SK-N-SH (cell line): ENCODE results near the gene APELA. TPM values are rescaled to one million over a fixed set of nuclear protein-coding genes. Genes with fewer than 3 reads are reported as not detected.

Experiments used
- CTCF ChIA-PET: fragments of 300-600, 350-600 bp; formaldehyde crosslinking; extraction: SDS; loops from one replicate; lab custom pipeline; 2021; lab: Yijun Ruan, JAX
- POLR2A ChIA-PET: fragments of 350-600 bp; sonication (Branson Sonifier 250); formaldehyde crosslinking; extraction: SDS; loops from one replicate; lab custom pipeline; 2020; ENCODE audit warnings: antibody characterized with exemption, inconsistent platforms; lab: Yijun Ruan, JAX
- DNase-seq: peaks from one replicate; pipeline ENCODE4 v3.0.0; 2012
- H2AFZ ChIP-seq: fragments of 200-600 bp; sonication (generic); 2 replicates; pipeline ENCODE4 v1.8.1; 2016; ENCODE audit warnings: antibody characterized with exemption, mild to moderate bottlenecking, low read depth
- H3F3A ChIP-seq: fragments of 200-600 bp; sonication (generic); replicated peaks from 2 replicates; pipeline ENCODE3; 2016; ENCODE audit warnings: antibody characterized with exemption, mild to moderate bottlenecking; ENCODE audit not compliant: insufficient read depth
- H3K27ac ChIP-seq, 2 experiments: fragments of 200-500 bp in 1 of 2; fragments of 200-600 bp in 1 of 2; sonication (Bioruptor generic) in 1 of 2; sonication (generic), shearing (Covaris generic) in 1 of 2; 2 replicates each; pipeline versions ENCODE4 v1.5.1 to v1.6.1; 2014 to 2016; ENCODE audit warnings: low read depth in 2 of 2, inconsistent platforms in 1 of 2, low read length in 1 of 2, mild to moderate bottlenecking in 1 of 2, mixed read lengths in 1 of 2
- H3K27me3 ChIP-seq: fragments of 200-600 bp; sonication (generic), shearing (Covaris generic); 2 replicates; pipeline ENCODE4 v1.6.1; 2016; ENCODE audit warnings: mixed run types; ENCODE audit not compliant: insufficient read depth
- H3K36me3 ChIP-seq, 2 experiments: fragments of 200-500 bp in 1 of 2; fragments of 200-600 bp in 1 of 2; sonication (Bioruptor generic) in 1 of 2; sonication (generic) in 1 of 2; replicated peaks in 1 of 2; 2 replicates each; pipeline versions ENCODE3 to v1.5.1; 2014 to 2016; ENCODE audit warnings: low read length in 1 of 2, mild to moderate bottlenecking in 1 of 2; ENCODE audit not compliant: insufficient read depth in 2 of 2, control insufficient read depth in 1 of 2
- H3K4me1 ChIP-seq, 2 experiments: fragments of 200-500 bp in 1 of 2; fragments of 200-600 bp in 1 of 2; sonication (Bioruptor generic) in 1 of 2; sonication (generic), shearing (Covaris generic) in 1 of 2; 2 replicates each; pipeline versions ENCODE4 v1.5.1 to v1.6.1; 2014 to 2016; ENCODE audit warnings: low read depth in 1 of 2, low read length in 1 of 2, mixed run types in 1 of 2; ENCODE audit not compliant: insufficient read depth in 2 of 2, control insufficient read depth in 1 of 2
- H3K4me2 ChIP-seq: fragments of 200-600 bp; sonication (generic), shearing (Covaris generic); 2 replicates; pipeline ENCODE4 v1.6.1; 2017; ENCODE audit warnings: mixed run types
- H3K4me3 ChIP-seq, 2 experiments: fragments of 200-500 bp in 1 of 2; fragments of 200-600 bp in 1 of 2; sonication (Bioruptor generic) in 1 of 2; sonication (generic), shearing (Covaris generic) in 1 of 2; 2 replicates each; pipeline versions ENCODE4 v1.5.1 to v1.8.1; 2014 to 2016; ENCODE audit warnings: low read depth in 2 of 2, inconsistent platforms in 1 of 2, low read length in 1 of 2, mild to moderate bottlenecking in 1 of 2, mixed read lengths in 1 of 2, moderate library complexity in 1 of 2
- H3K79me2 ChIP-seq: fragments of 200-600 bp; sonication (generic); 2 replicates; pipeline ENCODE4 v1.8.1; 2017; ENCODE audit warnings: mild to moderate bottlenecking; ENCODE audit not compliant: insufficient read depth
- H3K9ac ChIP-seq: fragments of 200-600 bp; sonication (generic); 2 replicates; pipeline ENCODE4 v1.6.1; 2017; ENCODE audit warnings: mixed run types
- H3K9me2 ChIP-seq: fragments of 200-600 bp; sonication (generic); 2 replicates; pipeline ENCODE4 v1.6.1; 2017; ENCODE audit warnings: mixed run types
- H3K9me3 ChIP-seq: fragments of 200-600 bp; sonication (generic); 2 replicates; pipeline ENCODE4 v1.6.1; 2017; ENCODE audit warnings: mixed run types, mild to moderate bottlenecking, moderate library complexity
- H4K20me1 ChIP-seq: fragments of 200-600 bp; sonication (generic); 2 replicates; pipeline ENCODE4 v1.6.1; 2017; ENCODE audit warnings: mild to moderate bottlenecking, mixed run types; ENCODE audit not compliant: insufficient read depth
- EZH2phosphoT487 ChIP-seq: fragments of 200-600 bp; sonication (generic); IDR thresholded peaks from 2 replicates; pipeline ENCODE4 v1.6.1; 2017; ENCODE audit warnings: low read depth, mixed run types, mild to moderate bottlenecking, antibody characterized with exemption, moderate library complexity, borderline replicate concordance
- MXI1 ChIP-seq: IDR thresholded peaks from 2 replicates; pipeline ENCODE4 v1.6.1; 2012; ENCODE audit warnings: mild to moderate bottlenecking, low read depth, low read length, improper control_type of control experiment
- POLR2AphosphoS5 ChIP-seq: IDR thresholded peaks from 2 replicates; pipeline ENCODE4 v1.6.1; 2012; ENCODE audit warnings: low read depth, low read length
- RAD21 ChIP-seq: IDR thresholded peaks from 2 replicates; pipeline ENCODE4 v1.6.1; 2012; ENCODE audit warnings: mild to moderate bottlenecking, low read length
- SMC3 ChIP-seq: IDR thresholded peaks from 2 replicates; pipeline ENCODE4 v1.6.1; 2012; ENCODE audit warnings: low read depth, low read length, improper control_type of control experiment
- WGBS: methylation state at CpG from one replicate; pipeline ENCODE4 v1.1.6; 2017; ENCODE audit warnings: low lambda C conversion rate; 5-methylcytosine and 5-hydroxymethylcytosine counted together
- polyA plus RNA-seq, 3 experiments: library from polyadenylated mRNA; depleted of rRNA; stranded (reverse); fragments of >200 nt; gene quantifications; 2 replicates each; pipeline ENCODE4 v1.2.3, GENCODE V29; 2012
- TF ChIP-seq, protein P1 (sequence below): fragments of 150-350 bp; IDR thresholded peaks from 2 replicates; pipeline ENCODE4 v1.6.1; 2017; ENCODE audit warnings: antibody characterized with exemption, low read length, low read depth, borderline replicate concordance
- TF ChIP-seq, protein P2 (sequence below): fragments of 200-600 bp; sonication (generic); IDR thresholded peaks from 2 replicates; pipeline ENCODE4 v1.6.1; 2017; ENCODE audit warnings: antibody characterized with exemption, mild to moderate bottlenecking, moderate library complexity
- TF ChIP-seq, protein P3 (sequence below): IDR thresholded peaks from 2 replicates; pipeline ENCODE4; 2012

The APELA gene
- polyA plus RNA-seq, 1 of the 3 experiments (the other 2 are of a cell fraction) = not detected

DNA sequence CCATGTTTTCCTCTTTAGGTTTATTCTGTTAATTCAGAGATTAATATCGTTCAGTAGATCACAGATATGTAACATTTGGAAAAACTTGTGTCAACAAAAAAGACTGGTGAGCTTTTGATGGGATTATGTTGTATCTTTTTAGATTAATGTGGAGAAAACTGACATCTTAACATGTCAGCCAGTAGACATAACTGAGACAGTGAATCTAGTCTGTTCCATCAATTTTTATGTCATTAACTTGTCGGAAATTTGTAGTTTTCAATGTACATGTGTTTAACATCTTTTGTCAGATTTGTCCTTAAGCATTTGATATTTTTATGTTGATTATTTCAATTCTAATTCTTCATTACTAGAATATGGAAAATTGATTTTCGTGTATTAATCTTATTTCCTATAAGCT, 42.0 kb downstream of the APELA start:
- Histone ChIP-seq H3K9ac (no peak overlapping the region), H3K79me2 (no peaks in the 10 kb centered on the region), H4K20me1 (no peaks in the 10 kb centered on the region), H3K36me3 (no peaks in the 10 kb centered on the region), H3K27ac (no peak overlapping the region), H3K4me2 (no peak overlapping the region), H3K9me2 (no peaks in the 10 kb centered on the region), H3K4me3 (no peak overlapping the region), H3F3A (no peaks in the 10 kb centered on the region), H3K9me3 (no peaks in the 10 kb centered on the region), H3K27me3 (peaks cover 8% of the 10 kb centered on the region; the same call in 1 of the 2 replicates), H3K4me1 (no peaks in the 10 kb centered on the region), H2AFZ (no peak overlapping the region)
- POLR2A ChIA-PET = no interaction called here
- 4% methylated on average over 3 of the region's 3 CpGs for WGBS
- no peak for DNase-seq
- TF ChIP-seq, protein P1, sequence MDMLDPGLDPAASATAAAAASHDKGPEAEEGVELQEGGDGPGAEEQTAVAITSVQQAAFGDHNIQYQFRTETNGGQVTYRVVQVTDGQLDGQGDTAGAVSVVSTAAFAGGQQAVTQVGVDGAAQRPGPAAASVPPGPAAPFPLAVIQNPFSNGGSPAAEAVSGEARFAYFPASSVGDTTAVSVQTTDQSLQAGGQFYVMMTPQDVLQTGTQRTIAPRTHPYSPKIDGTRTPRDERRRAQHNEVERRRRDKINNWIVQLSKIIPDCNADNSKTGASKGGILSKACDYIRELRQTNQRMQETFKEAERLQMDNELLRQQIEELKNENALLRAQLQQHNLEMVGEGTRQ = no peak
- TF ChIP-seq MXI1 (no peak), RAD21 (no peak), SMC3 (no peak)
- TF ChIP-seq, protein P2, sequence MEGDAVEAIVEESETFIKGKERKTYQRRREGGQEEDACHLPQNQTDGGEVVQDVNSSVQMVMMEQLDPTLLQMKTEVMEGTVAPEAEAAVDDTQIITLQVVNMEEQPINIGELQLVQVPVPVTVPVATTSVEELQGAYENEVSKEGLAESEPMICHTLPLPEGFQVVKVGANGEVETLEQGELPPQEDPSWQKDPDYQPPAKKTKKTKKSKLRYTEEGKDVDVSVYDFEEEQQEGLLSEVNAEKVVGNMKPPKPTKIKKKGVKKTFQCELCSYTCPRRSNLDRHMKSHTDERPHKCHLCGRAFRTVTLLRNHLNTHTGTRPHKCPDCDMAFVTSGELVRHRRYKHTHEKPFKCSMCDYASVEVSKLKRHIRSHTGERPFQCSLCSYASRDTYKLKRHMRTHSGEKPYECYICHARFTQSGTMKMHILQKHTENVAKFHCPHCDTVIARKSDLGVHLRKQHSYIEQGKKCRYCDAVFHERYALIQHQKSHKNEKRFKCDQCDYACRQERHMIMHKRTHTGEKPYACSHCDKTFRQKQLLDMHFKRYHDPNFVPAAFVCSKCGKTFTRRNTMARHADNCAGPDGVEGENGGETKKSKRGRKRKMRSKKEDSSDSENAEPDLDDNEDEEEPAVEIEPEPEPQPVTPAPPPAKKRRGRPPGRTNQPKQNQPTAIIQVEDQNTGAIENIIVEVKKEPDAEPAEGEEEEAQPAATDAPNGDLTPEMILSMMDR = no peak
- CTCF ChIA-PET = no interaction called here

DNA sequence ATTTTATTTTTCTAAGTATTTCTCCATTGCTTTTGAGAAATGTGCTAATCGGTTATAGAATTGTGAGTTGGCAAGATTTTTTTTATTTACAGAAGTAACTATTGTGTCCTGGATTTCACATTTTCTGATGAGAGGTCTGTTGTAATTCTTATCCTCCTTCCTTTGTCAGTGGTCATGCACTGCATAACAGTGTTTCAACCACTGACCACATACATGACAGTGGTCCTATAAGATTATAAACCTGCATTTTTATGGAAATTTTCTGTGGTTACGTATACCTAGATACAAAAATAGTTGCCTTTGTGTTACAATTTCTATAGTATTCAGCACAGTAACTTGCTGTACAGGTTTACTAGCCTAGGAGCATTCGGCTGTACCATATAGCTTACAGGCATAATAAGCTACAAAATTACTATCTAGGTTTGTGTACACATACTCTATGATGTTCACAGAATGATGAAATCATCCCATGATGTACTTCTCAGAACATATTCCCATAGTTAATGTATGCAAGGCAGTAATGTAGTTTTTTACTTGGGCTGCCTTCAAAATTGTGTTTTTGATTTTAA, 47.8 kb downstream of the APELA start:
- POLR2A ChIA-PET = no interaction called here
- 5% methylated on average over 3 of the region's 3 CpGs for WGBS
- H3K36me3 ChIP-seq = no peaks in the 10 kb centered on the region
- no peaks in the 10 kb centered on the region for H3F3A ChIP-seq
- no peak overlapping the region for H3K4me2 ChIP-seq
- no peak for DNase-seq
- TF ChIP-seq, protein P3, sequence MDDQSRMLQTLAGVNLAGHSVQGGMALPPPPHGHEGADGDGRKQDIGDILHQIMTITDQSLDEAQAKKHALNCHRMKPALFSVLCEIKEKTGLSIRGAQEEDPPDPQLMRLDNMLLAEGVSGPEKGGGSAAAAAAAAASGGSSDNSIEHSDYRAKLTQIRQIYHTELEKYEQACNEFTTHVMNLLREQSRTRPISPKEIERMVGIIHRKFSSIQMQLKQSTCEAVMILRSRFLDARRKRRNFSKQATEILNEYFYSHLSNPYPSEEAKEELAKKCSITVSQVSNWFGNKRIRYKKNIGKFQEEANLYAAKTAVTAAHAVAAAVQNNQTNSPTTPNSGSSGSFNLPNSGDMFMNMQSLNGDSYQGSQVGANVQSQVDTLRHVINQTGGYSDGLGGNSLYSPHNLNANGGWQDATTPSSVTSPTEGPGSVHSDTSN = no peak
- TF ChIP-seq POLR2AphosphoS5 (no peak), EZH2phosphoT487 (no peak)
- TF ChIP-seq, all 33 proteins: peak for 0
- Histone ChIP-seq H3K9me3 (no peaks in the 10 kb centered on the region), H3K4me1 (no peaks in the 10 kb centered on the region), H3K27ac (no peak overlapping the region), H3K9me2 (no peaks in the 10 kb centered on the region), H3K9ac (no peak overlapping the region), H4K20me1 (no peaks in the 10 kb centered on the region), H3K27me3 (no peaks in the 10 kb centered on the region), H3K79me2 (no peaks in the 10 kb centered on the region), H2AFZ (no peak overlapping the region), H3K4me3 (no peak overlapping the region)
- CTCF ChIA-PET = no interaction called here
